Measurements from ENCODE around the gene CORO2B.

DNA sequence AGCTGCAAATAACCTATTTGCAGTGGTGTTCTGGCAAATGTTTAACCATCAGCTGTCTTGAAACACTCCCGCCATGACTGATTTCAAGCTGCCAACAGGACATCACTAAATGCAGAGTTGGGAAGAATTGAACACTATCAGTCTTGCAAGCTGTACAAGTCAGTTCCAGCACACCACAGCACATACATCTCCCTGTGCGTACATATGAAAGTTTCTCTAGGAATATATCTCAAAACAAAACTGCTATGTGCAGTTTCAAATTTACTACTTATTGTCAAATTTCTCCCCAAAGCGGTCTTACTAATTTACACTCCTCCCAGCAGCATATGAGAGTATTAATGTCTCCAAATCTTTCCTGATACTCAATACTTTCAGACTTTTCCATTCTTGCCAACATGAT, 30.4 kb upstream of the CORO2B start:
- TF ChIP-seq, protein P1, sequence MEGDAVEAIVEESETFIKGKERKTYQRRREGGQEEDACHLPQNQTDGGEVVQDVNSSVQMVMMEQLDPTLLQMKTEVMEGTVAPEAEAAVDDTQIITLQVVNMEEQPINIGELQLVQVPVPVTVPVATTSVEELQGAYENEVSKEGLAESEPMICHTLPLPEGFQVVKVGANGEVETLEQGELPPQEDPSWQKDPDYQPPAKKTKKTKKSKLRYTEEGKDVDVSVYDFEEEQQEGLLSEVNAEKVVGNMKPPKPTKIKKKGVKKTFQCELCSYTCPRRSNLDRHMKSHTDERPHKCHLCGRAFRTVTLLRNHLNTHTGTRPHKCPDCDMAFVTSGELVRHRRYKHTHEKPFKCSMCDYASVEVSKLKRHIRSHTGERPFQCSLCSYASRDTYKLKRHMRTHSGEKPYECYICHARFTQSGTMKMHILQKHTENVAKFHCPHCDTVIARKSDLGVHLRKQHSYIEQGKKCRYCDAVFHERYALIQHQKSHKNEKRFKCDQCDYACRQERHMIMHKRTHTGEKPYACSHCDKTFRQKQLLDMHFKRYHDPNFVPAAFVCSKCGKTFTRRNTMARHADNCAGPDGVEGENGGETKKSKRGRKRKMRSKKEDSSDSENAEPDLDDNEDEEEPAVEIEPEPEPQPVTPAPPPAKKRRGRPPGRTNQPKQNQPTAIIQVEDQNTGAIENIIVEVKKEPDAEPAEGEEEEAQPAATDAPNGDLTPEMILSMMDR (IDR thresholded peaks at IDR 0.05), result no peak
- no peak for TF ChIP-seq POLR2A (IDR thresholded peaks at IDR 0.05)
